NT2/D1 (cell line): ENCODE data around the gene HSF5.

Experiments
- YY1 ChIP-seq: IDR thresholded peaks from 2 replicates; pipeline ENCODE4 v1.6.1; 2011; ENCODE audit not compliant: insufficient read length, insufficient read depth
- ZNF274 ChIP-seq: IDR thresholded peaks from 2 replicates; pipeline ENCODE4 v1.6.1; 2011; ENCODE audit warnings: mild to moderate bottlenecking, low read depth, low read length

GRCh38 chr17:58501451-58501850, 13.2 kb upstream of the HSF5 start:
- TF ChIP-seq YY1 = no peak
- no peak for TF ChIP-seq ZNF274
